SK-N-SH treated with all-trans-retinoic acid at 6 μM for 48 hours (cell line): ENCODE data around the gene CFAP57.

Experiments
- ATAC-seq: fragments of 200-7000 bp; cut with Tn5 transposase; 3 replicates; pipeline ENCODE4 v1.9.1; 2020; ENCODE audit warnings: mild to moderate bottlenecking, moderate library complexity
- ARNTL ChIP-seq: fragments of 450-650 bp; formaldehyde crosslinking; IDR thresholded peaks from 2 replicates; pipeline ENCODE4 v1.5.0; 2020; ENCODE audit warnings: low read depth, mild to moderate bottlenecking, moderate library complexity, borderline replicate concordance
- BACH2 ChIP-seq: fragments of 250-450 bp; sonication (Bioruptor Pico); IDR thresholded peaks from 2 replicates; pipeline ENCODE4 v1.9.0; 2021; ENCODE audit warnings: mild to moderate bottlenecking, borderline replicate concordance
- CREB5 ChIP-seq: fragments of 250-450 bp; sonication (Bioruptor Pico); IDR thresholded peaks from 2 replicates; pipeline ENCODE4 v1.5.1; 2020; ENCODE audit warnings: low read depth, mild to moderate bottlenecking, moderate library complexity
- CSDC2 ChIP-seq: fragments of 250-450 bp; sonication (Bioruptor Pico); IDR thresholded peaks from 2 replicates; pipeline ENCODE4 v1.5.0; 2020; ENCODE audit warnings: mild to moderate bottlenecking, moderate library complexity
- CSRNP3 ChIP-seq: fragments of 250-450 bp; sonication (Bioruptor Pico); IDR thresholded peaks from 2 replicates; pipeline ENCODE4 v1.5.1; 2021; ENCODE audit warnings: mild to moderate bottlenecking, moderate library complexity
- ESRRG ChIP-seq: fragments of 250-450 bp; sonication (Bioruptor Pico); IDR thresholded peaks from 2 replicates; pipeline ENCODE4 v1.6.1; 2021; ENCODE audit warnings: mild to moderate bottlenecking
- GLIS3 ChIP-seq: fragments of 250-450 bp; sonication (Bioruptor Pico); IDR thresholded peaks from 2 replicates; pipeline ENCODE4 v1.5.0; 2020; ENCODE audit warnings: mild to moderate bottlenecking, moderate library complexity
- ISL1 ChIP-seq: fragments of 250-450 bp; sonication (Bioruptor Pico); IDR thresholded peaks from 2 replicates; pipeline ENCODE4 v2.1.2; 2022; ENCODE audit warnings: mild to moderate bottlenecking, moderate library complexity
- OSR1 ChIP-seq: fragments of 250-450 bp; sonication (Bioruptor Pico); IDR thresholded peaks from 2 replicates; pipeline ENCODE4 v1.8.0; 2022; ENCODE audit warnings: moderate library complexity, mild to moderate bottlenecking, inconsistent platforms
- PATZ1 ChIP-seq: fragments of 250-450 bp; sonication (Bioruptor Pico); IDR thresholded peaks from 2 replicates; pipeline ENCODE4 v1.8.0; 2020; ENCODE audit warnings: mild to moderate bottlenecking, moderate library complexity, borderline replicate concordance
- POU6F1 ChIP-seq: fragments of 250-450 bp; sonication (Bioruptor Pico); IDR thresholded peaks from 2 replicates; pipeline ENCODE4 v1.8.0; 2021; ENCODE audit warnings: low read depth, mild to moderate bottlenecking, moderate library complexity, borderline replicate concordance
- PPARA ChIP-seq: fragments of 250-450 bp; sonication (Bioruptor Pico); IDR thresholded peaks from 2 replicates; pipeline ENCODE4 v1.5.0; 2020; ENCODE audit warnings: mild to moderate bottlenecking, borderline replicate concordance
- RARB ChIP-seq: fragments of 250-450 bp; sonication (Bioruptor Pico); IDR thresholded peaks from 2 replicates; pipeline ENCODE4 v1.8.0; 2021; ENCODE audit warnings: mild to moderate bottlenecking, moderate library complexity
- SNAI2 ChIP-seq: fragments of 250-450 bp; sonication (Bioruptor Pico); IDR thresholded peaks from 2 replicates; pipeline ENCODE4 v1.5.0; 2020; ENCODE audit warnings: mild to moderate bottlenecking, moderate library complexity
- TOX ChIP-seq: fragments of 250-450 bp; sonication (Bioruptor Pico); IDR thresholded peaks from 2 replicates; pipeline ENCODE4 v1.8.0; 2021; ENCODE audit warnings: mild to moderate bottlenecking, moderate library complexity, borderline replicate concordance
- TSHZ2 ChIP-seq: fragments of 250-450 bp; sonication (Bioruptor Pico); IDR thresholded peaks from 2 replicates; pipeline ENCODE4 v1.5.0; 2020; ENCODE audit warnings: mild to moderate bottlenecking, moderate library complexity
- ZC3H10 ChIP-seq: fragments of 250-450 bp; sonication (Bioruptor Pico); IDR thresholded peaks from 2 replicates; pipeline ENCODE4 v1.5.1; 2021; ENCODE audit warnings: mild to moderate bottlenecking, moderate library complexity
- ZFP30 ChIP-seq: fragments of 450-650 bp; formaldehyde crosslinking; IDR thresholded peaks from 2 replicates; pipeline ENCODE4 v1.5.0; 2022; ENCODE audit warnings: mild to moderate bottlenecking, moderate library complexity
- ZNF565 ChIP-seq: fragments of 450-650 bp; formaldehyde crosslinking; conservative IDR thresholded peaks from 2 replicates; pipeline ENCODE4 v1.5.0; 2020; ENCODE audit warnings: low read depth, mild to moderate bottlenecking, moderate library complexity

CFAP57 gene

DNA sequence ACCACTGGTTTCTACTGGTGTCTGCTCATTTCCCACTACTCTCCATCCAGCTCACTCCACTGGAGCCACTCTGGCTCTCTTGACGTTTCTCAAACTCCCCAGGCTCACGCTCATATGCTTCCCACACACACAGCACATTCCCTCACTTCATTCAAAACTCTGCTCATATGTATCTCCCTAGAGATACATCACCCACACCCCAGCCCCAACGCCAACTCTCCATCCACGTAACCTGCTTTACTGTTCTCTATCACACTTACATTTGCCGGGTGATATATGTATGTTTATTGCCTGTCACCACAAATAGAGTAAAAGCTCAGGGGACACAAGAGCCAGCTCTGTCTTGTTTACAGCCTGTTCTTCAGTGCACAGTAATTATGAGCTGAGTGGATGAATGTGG is 22.2 kb upstream of the CFAP57 start:
- TF ChIP-seq ZC3H10 (CRISPR knock-in tag) (no peak), ARNTL (CRISPR knock-in tag) (no peak), POU6F1 (CRISPR knock-in tag) (no peak), CSDC2 (CRISPR knock-in tag) (no peak), PATZ1 (CRISPR knock-in tag) (no peak), RARB (CRISPR knock-in tag) (no peak)
- ATAC-seq, result no peak

- TF ChIP-seq ZC3H10 (CRISPR knock-in tag), result no peak
- TF ChIP-seq TSHZ2 (CRISPR knock-in tag), result no peak
- no peak for TF ChIP-seq GLIS3
- TF ChIP-seq ESRRG (CRISPR knock-in tag), result no peak
- TF ChIP-seq, all 23 proteins: peak for 0
- no peak for ATAC-seq
These were observed 19.3 kb upstream of the CFAP57 start for GRCh38 chr1:43152866-43153265.

- no peak for ATAC-seq
- TF ChIP-seq TOX (CRISPR knock-in tag), result no peak
- no peak for TF ChIP-seq BACH2 (CRISPR knock-in tag)
These were observed 18.7 kb upstream of the CFAP57 start for GRCh38 chr1:43153443-43153842.

- no peak for TF ChIP-seq ZFP30 (CRISPR knock-in tag)
- TF ChIP-seq TOX (CRISPR knock-in tag), result no peak
- no peak for TF ChIP-seq ESRRG (CRISPR knock-in tag)
- TF ChIP-seq BACH2 (CRISPR knock-in tag), result no peak
- TF ChIP-seq SNAI2, result no peak
- TF ChIP-seq CSRNP3 (CRISPR knock-in tag), result no peak
- no peak for TF ChIP-seq OSR1
- TF ChIP-seq CSDC2 (CRISPR knock-in tag), result no peak
- no peak for TF ChIP-seq GLIS3
- no peak for TF ChIP-seq POU6F1 (CRISPR knock-in tag)
- TF ChIP-seq ISL1 (CRISPR knock-in tag), result no peak
- TF ChIP-seq TSHZ2 (CRISPR knock-in tag), result no peak
- no peak for TF ChIP-seq PATZ1 (CRISPR knock-in tag)
- TF ChIP-seq CREB5 (CRISPR knock-in tag), result no peak
- TF ChIP-seq ZC3H10 (CRISPR knock-in tag), result no peak
- no peak for TF ChIP-seq PPARA
- TF ChIP-seq ZNF565 (CRISPR knock-in tag), result no peak
- no peak for ATAC-seq
These were observed 16.1 kb upstream of the CFAP57 start for GRCh38 chr1:43156026-43156425.
